Rectal smooth muscle tissue (tissue), 1 donor: ENCODE results near the gene ITPRID1.

Source experiments
- H3K27ac ChIP-seq: one replicate; pipeline ENCODE4 v1.7.0; 2013; ENCODE audit warnings: low read depth, low read length, inconsistent platforms
- H3K27me3 ChIP-seq: one replicate; pipeline ENCODE4 v1.7.0; 2013; ENCODE audit warnings: low read length; ENCODE audit not compliant: control insufficient read depth, insufficient read depth
- H3K36me3 ChIP-seq: one replicate; pipeline ENCODE4 v1.7.0; 2013; ENCODE audit warnings: low read length; ENCODE audit not compliant: control insufficient read depth, insufficient read depth
- H3K4me1 ChIP-seq: one replicate; pipeline ENCODE4 v1.7.0; 2013; ENCODE audit warnings: low read length; ENCODE audit not compliant: control insufficient read depth, insufficient read depth
- H3K4me3 ChIP-seq: one replicate; pipeline ENCODE4 v1.7.0; 2013; ENCODE audit warnings: low read length
- H3K9ac ChIP-seq: one replicate; pipeline ENCODE4 v1.7.0; 2013; ENCODE audit warnings: low read length

Gene ITPRID1

DNA sequence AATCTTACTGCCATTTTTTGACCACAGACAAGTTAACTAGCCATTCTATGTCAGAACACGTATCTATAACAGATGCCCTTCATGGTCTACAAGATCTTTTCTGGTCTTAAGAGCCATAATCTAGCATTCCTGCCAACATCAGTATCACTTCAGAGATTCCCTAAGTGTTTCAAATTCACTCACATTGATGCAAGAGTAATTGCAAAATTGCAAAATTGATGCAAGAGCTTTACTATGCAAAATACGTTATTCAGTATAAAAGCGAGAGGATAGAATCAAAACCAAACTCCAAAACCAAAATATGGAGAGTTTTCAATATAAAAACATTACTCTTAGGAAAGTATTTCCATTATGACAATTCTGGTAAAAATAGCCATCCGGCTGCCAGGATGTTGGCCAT lies 135.0 kb downstream of the ITPRID1 start:
- H3K9ac ChIP-seq: no peak overlapping the region
- H3K27ac ChIP-seq: no peak overlapping the region
- no peak overlapping the region for H3K4me3 ChIP-seq
- H3K4me1 ChIP-seq: no peaks in the 10 kb centered on the region
- no peaks in the 10 kb centered on the region for H3K27me3 ChIP-seq
- no peaks in the 10 kb centered on the region for H3K36me3 ChIP-seq

DNA sequence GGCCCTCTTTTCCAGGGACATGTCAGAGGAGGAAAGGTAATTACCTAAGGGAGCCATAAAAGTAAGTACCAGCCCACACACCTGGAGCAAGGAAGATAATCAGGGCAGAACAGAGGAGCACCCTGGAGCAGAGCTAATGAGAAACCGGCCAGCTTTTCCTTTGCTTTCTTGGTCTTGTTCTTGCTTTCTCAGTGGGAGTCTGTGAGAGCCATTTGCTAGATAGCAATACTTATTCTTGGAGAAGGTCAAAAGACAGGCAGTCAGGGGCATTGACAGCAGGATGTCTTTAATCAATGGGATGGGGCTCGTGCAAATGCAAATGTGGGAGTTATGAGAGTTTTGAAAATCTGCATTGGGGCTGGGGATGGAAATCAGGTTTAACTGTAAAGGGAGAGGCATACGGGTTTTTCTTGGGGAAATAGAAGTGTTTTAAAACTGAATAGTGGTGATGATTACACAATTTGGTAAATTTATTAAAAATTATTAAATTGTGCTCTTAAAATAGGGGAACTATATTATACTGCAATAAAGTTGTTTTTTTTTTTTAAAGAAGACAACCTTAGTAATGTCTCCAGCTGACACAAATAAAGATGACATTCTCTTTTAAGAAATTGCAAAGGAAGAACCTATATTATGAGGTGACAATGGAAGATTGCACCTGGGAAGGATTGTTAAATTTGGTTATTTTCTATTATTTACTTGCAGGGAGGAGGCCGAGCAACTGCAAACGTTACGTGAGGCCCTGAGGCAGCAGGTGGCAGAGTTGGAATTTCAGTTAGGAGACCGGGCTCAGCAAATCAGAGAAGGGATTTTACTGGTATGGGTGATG lies 137.6 kb downstream of the ITPRID1 start:
- H3K4me1 ChIP-seq: no peaks in the 10 kb centered on the region
- no peak overlapping the region for H3K4me3 ChIP-seq
- no peaks in the 10 kb centered on the region for H3K36me3 ChIP-seq
- H3K27ac ChIP-seq: no peak overlapping the region
- no peak overlapping the region for H3K9ac ChIP-seq
- no peaks in the 10 kb centered on the region for H3K27me3 ChIP-seq

GRCh38 chr7:31652063-31652326 lies 138.1 kb downstream of the ITPRID1 start:
- H3K4me3 ChIP-seq: no peak overlapping the region
- no peaks in the 10 kb centered on the region for H3K36me3 ChIP-seq
- no peaks in the 10 kb centered on the region for H3K27me3 ChIP-seq

GRCh38 chr7:31663072-31663471 lies 149.2 kb downstream of the ITPRID1 start:
- H3K4me3 ChIP-seq: no peak overlapping the region
- H3K36me3 ChIP-seq: no peaks in the 10 kb centered on the region
- no peaks in the 10 kb centered on the region for H3K4me1 ChIP-seq
- H3K9ac ChIP-seq: no peak overlapping the region
- H3K27ac ChIP-seq: no peak overlapping the region
- no peaks in the 10 kb centered on the region for H3K27me3 ChIP-seq

More at GRCh38 chr7:31652063-31652326, 138.1 kb downstream of the ITPRID1 start:
- no peaks in the 10 kb centered on the region for H3K4me1 ChIP-seq
- no peak overlapping the region for H3K27ac ChIP-seq
- H3K9ac ChIP-seq: no peak overlapping the region

GRCh38 chr7:31664890-31665289 lies 151.0 kb downstream of the ITPRID1 start:
- H3K27me3 ChIP-seq: no peaks in the 10 kb centered on the region
- no peaks in the 10 kb centered on the region for H3K36me3 ChIP-seq
- H3K4me3 ChIP-seq: no peak overlapping the region
- no peaks in the 10 kb centered on the region for H3K4me1 ChIP-seq
- H3K27ac ChIP-seq: no peak overlapping the region
- no peak overlapping the region for H3K9ac ChIP-seq

DNA sequence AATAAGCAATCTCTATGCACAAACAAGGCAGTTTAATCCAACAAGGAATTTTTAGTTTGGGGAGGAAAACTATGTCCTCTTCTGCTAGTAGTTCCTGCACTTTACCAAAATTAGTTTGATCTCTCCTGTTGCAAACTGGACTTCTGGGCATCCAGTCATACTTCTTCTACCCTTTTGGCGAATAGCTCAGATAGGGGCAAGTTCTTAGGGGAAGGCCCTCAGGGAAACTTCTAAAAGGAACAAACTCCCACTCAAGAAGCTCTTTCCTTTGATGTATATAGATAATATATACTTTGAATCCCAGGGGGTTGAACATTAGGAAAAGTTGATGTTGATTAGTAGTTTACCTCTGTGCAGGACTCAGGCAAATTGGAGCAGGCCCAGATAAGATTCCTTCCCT lies 151.7 kb downstream of the ITPRID1 start:
- Histone ChIP-seq H3K27me3 (no peaks in the 10 kb centered on the region), H3K4me3 (no peak overlapping the region), H3K4me1 (no peaks in the 10 kb centered on the region), H3K27ac (no peak overlapping the region), H3K9ac (no peak overlapping the region), H3K36me3 (no peaks in the 10 kb centered on the region)

DNA sequence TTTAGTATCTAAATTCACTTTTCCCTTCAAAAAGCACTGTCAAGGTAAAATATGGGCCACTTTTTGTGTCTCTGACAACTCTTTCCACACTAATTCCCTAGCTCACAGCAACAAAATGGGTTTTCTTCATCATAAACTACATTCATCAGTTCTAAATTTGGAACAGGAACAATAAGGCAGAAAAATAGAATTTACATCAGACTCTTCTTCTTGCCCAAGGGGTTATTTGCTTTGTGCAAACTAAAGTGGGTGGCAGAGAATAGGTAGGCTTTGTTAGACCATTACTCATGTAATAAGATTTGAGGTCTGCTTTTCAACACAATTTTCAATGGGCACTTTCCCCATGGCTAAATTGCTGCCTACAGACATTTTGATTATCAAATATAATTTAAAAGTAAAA lies 155.6 kb downstream of the ITPRID1 start:
- H3K4me3 ChIP-seq: no peak overlapping the region
- H3K9ac ChIP-seq: no peak overlapping the region

GRCh38 chr7:31679574-31680305 lies 165.8 kb downstream of the ITPRID1 start:
- Histone ChIP-seq H3K27ac (no peak overlapping the region), H3K36me3 (no peaks in the 10 kb centered on the region), H3K27me3 (no peaks in the 10 kb centered on the region), H3K9ac (no peak overlapping the region), H3K4me1 (no peaks in the 10 kb centered on the region), H3K4me3 (no peak overlapping the region)

More for the DNA sequence above, 155.6 kb downstream of the ITPRID1 start:
- Histone ChIP-seq H3K36me3 (no peaks in the 10 kb centered on the region), H3K4me1 (no peaks in the 10 kb centered on the region), H3K27ac (no peak overlapping the region), H3K27me3 (no peaks in the 10 kb centered on the region)

GRCh38 chr7:31683445-31684225 lies 169.7 kb downstream of the ITPRID1 start:
- Histone ChIP-seq H3K4me3 (no peak overlapping the region), H3K4me1 (no peaks in the 10 kb centered on the region), H3K27ac (no peak overlapping the region), H3K36me3 (no peaks in the 10 kb centered on the region), H3K27me3 (no peaks in the 10 kb centered on the region), H3K9ac (no peak overlapping the region)

GRCh38 chr7:31687024-31687748 lies 173.3 kb downstream of the ITPRID1 start, which contains the start of gene PPP1R17:
TSS of gene PPP1R17 (plus strand) at chr7:31687215. CDS start at chr7:31692442, 5,227 bp downstream.
- no peaks in the 10 kb centered on the region for H3K4me1 ChIP-seq
- H3K9ac ChIP-seq: no peak within 1 kb of the TSS
- H3K27me3 ChIP-seq: no peaks in the 10 kb centered on the region
- no peak within 1 kb of the TSS for H3K4me3 ChIP-seq
- H3K36me3 ChIP-seq: no peaks in the 10 kb centered on the region
- no peak within 1 kb of the TSS for H3K27ac ChIP-seq

GRCh38 chr7:31688372-31688771 lies 174.5 kb downstream of the ITPRID1 start:
- Histone ChIP-seq H3K36me3 (no peaks in the 10 kb centered on the region), H3K4me1 (no peaks in the 10 kb centered on the region), H3K27ac (no peak overlapping the region), H3K9ac (no peak overlapping the region), H3K4me3 (no peak overlapping the region), H3K27me3 (no peaks in the 10 kb centered on the region)

DNA sequence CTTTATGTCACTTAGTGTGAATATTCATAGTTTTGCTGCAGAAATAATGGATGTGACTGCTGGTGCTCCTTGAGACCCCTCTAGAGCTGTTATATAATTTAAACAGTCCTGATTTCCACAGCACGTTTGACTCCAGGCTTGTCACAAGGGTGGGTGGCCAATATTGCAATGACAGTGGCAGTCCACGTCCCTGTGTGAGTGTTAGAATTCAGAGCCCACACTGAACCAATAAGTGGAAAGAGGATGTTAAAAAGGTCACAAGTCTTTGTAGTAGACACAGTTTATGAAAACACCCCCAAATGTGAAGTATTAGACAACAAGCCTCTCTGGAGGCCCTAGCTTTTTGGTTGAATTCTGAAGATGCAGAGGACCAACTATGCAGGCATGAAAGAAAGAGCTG lies 175.1 kb downstream of the ITPRID1 start:
- H3K4me1 ChIP-seq: no peaks in the 10 kb centered on the region
- H3K27me3 ChIP-seq: no peaks in the 10 kb centered on the region
- no peaks in the 10 kb centered on the region for H3K36me3 ChIP-seq
- no peak overlapping the region for H3K4me3 ChIP-seq
- H3K9ac ChIP-seq: no peak overlapping the region
- H3K27ac ChIP-seq: no peak overlapping the region
